H1 (cell line): ENCODE data around the gene AMER2. TPM values are rescaled to one million over a fixed set of nuclear protein-coding genes. Genes with fewer than 3 reads are reported as not detected.

Source experiments
- CTCF ChIA-PET: fragments of 300-600 bp; sonication (Branson Sonifier 250); formaldehyde crosslinking; loops from one replicate; lab custom pipeline; 2021; ENCODE audit not compliant: partially characterized antibody; lab: Charles Lee
- POLR2A ChIA-PET: fragments of 300-600 bp; sonication (Branson Sonifier 250); formaldehyde crosslinking; loops from one replicate; lab custom pipeline; 2021; ENCODE audit warnings: inconsistent platforms; ENCODE audit not compliant: partially characterized antibody; lab: Charles Lee
- DNase-seq, 2 experiments: peaks; one replicate each; pipeline versions ENCODE4 v3.0.0 to v3.0.0-alpha.2; 2010 to 2022; ENCODE audit warnings: low spot score in 2 of 2, low read depth in 1 of 2, mixed read lengths in 1 of 2
- FAIRE-seq: peaks from 2 replicates; lab custom pipeline; 2011; peaks lifted over from hg19 to GRCh38; lab: Jason Lieb, UNC
- H2AFZ ChIP-seq: 2 replicates; pipeline ENCODE4 v1.8.1; 2012; ENCODE audit warnings: low read length, inconsistent platforms
- H2AK5ac ChIP-seq: 2 replicates; pipeline ENCODE4 v1.6.1; 2013; ENCODE audit warnings: low read depth, low read length
- H2BK120ac ChIP-seq: replicated peaks from 2 replicates; pipeline ENCODE3; 2013; ENCODE audit warnings: low read depth, low read length, inconsistent platforms
- H2BK12ac ChIP-seq: 2 replicates; pipeline ENCODE4 v1.6.1; 2013; ENCODE audit warnings: low read depth, low read length
- H2BK15ac ChIP-seq: 2 replicates; pipeline ENCODE4 v1.6.1; 2013; ENCODE audit warnings: low read length
- H2BK20ac ChIP-seq: 2 replicates; pipeline ENCODE4 v1.6.1; 2013; ENCODE audit warnings: low read length
- H2BK5ac ChIP-seq: 2 replicates; pipeline ENCODE4 v1.6.1; 2013; ENCODE audit warnings: low read depth, low read length
- H3K14ac ChIP-seq: 2 replicates; pipeline ENCODE4 v1.6.1; 2013; ENCODE audit warnings: inconsistent platforms; ENCODE audit not compliant: insufficient read length
- H3K18ac ChIP-seq: 2 replicates; pipeline ENCODE4 v1.6.1; 2013; ENCODE audit warnings: low read length; ENCODE audit errors: extremely low read depth
- H3K23ac ChIP-seq: 2 replicates; pipeline ENCODE4 v1.6.1; 2013; ENCODE audit warnings: inconsistent platforms; ENCODE audit not compliant: insufficient read length
- H3K23me2 ChIP-seq: 2 replicates; pipeline ENCODE4 v1.6.1; 2013; ENCODE audit warnings: low read depth, low read length
- H3K27ac ChIP-seq: 2 replicates; pipeline ENCODE4 v1.6.1; 2011; ENCODE audit warnings: low read depth, low read length, inconsistent platforms
- H3K27me3 ChIP-seq, 4 experiments: replicated peaks in 1 of 4; 1 replicate in 1 of 4; 2 replicates in 3 of 4; pipeline versions ENCODE4 v1.6.1 to v1.8.1; 2011 to 2013; ENCODE audit warnings: low read length in 3 of 4, mild to moderate bottlenecking in 3 of 4, inconsistent platforms in 2 of 4, mixed read lengths in 2 of 4, moderate library complexity in 1 of 4; ENCODE audit not compliant: control insufficient read depth in 3 of 4, insufficient read depth in 3 of 4; ENCODE audit errors: extremely low read depth in 1 of 4
- H3K36me3 ChIP-seq, 4 experiments: 2 replicates each; pipeline versions ENCODE4 v1.6.1 to v1.8.1; 2011 to 2013; ENCODE audit warnings: mild to moderate bottlenecking in 4 of 4, low read length in 3 of 4, moderate library complexity in 2 of 4, control low read depth in 1 of 4, inconsistent platforms in 1 of 4; ENCODE audit not compliant: insufficient read depth in 4 of 4, control insufficient read depth in 2 of 4
- H3K4ac ChIP-seq: replicated peaks from 2 replicates; pipeline ENCODE3; 2013; ENCODE audit warnings: low read length, low read depth, mixed read lengths, inconsistent platforms; ENCODE audit not compliant: insufficient read length
- H3K4me1 ChIP-seq, 4 experiments: replicated peaks in 1 of 4; 1 replicate in 1 of 4; 2 replicates in 3 of 4; pipeline versions ENCODE4 v1.6.1 to v1.8.1; 2011 to 2013; ENCODE audit warnings: low read length in 3 of 4, inconsistent platforms in 2 of 4, mixed read lengths in 1 of 4; ENCODE audit not compliant: insufficient read depth in 4 of 4, control insufficient read depth in 3 of 4
- H3K4me2 ChIP-seq, 2 experiments: 2 replicates each; pipeline versions ENCODE4 v1.6.1 to v1.8.1; 2011 to 2013; ENCODE audit warnings: low read depth in 2 of 2, low read length in 2 of 2, control low read depth in 1 of 2, inconsistent platforms in 1 of 2, mild to moderate bottlenecking in 1 of 2; ENCODE audit not compliant: insufficient read depth in 1 of 2
- H3K4me3 ChIP-seq, 4 experiments: fragments of 200-600, 300-600 bp in 1 of 4; sonication (generic), shearing (Covaris generic), sonication (Bioruptor Twin) in 1 of 4; 2 replicates each; pipeline versions ENCODE4 v1.5.1 to v1.8.1; 2011 to 2016; ENCODE audit warnings: low read length in 4 of 4, low read depth in 3 of 4, control low read depth in 2 of 4, inconsistent platforms in 2 of 4, mild to moderate bottlenecking in 2 of 4, mixed read lengths in 1 of 4, moderate library complexity in 1 of 4; ENCODE audit not compliant: insufficient read depth in 2 of 4; ENCODE audit errors: extremely low read depth in 1 of 4
- H3K56ac ChIP-seq: replicated peaks from 2 replicates; pipeline ENCODE3; 2013; ENCODE audit warnings: low read depth, mild to moderate bottlenecking, mixed read lengths, low read length, inconsistent platforms; ENCODE audit not compliant: insufficient read length
- H3K79me1 ChIP-seq: 2 replicates; pipeline ENCODE4 v1.6.1; 2013; ENCODE audit warnings: low read depth, low read length, control low read depth
- H3K79me2 ChIP-seq, 2 experiments: 2 replicates each; pipeline versions ENCODE4 v1.6.1 to v1.8.1; 2012 to 2013; ENCODE audit warnings: low read length in 2 of 2, mild to moderate bottlenecking in 2 of 2, inconsistent platforms in 1 of 2; ENCODE audit not compliant: insufficient read depth in 2 of 2, control insufficient read depth in 1 of 2
- H3K9ac ChIP-seq, 4 experiments: replicated peaks in 1 of 4; 1 replicate in 1 of 4; 2 replicates in 3 of 4; pipeline versions ENCODE4 v1.6.1 to v1.8.1; 2011 to 2013; ENCODE audit warnings: low read depth in 3 of 4, low read length in 3 of 4, control low read depth in 2 of 4, mild to moderate bottlenecking in 2 of 4, moderate library complexity in 2 of 4, inconsistent platforms in 1 of 4; ENCODE audit errors: extremely low read depth in 1 of 4
- H3K9me3 ChIP-seq, 2 experiments: 2 replicates each; pipeline versions ENCODE4 v1.6.1 to v1.8.1; 2012 to 2013; ENCODE audit warnings: mild to moderate bottlenecking in 2 of 2, moderate library complexity in 2 of 2, control low read depth in 1 of 2, inconsistent platforms in 1 of 2, low read depth in 1 of 2, low read length in 1 of 2, mixed read lengths in 1 of 2; ENCODE audit not compliant: insufficient read depth in 2 of 2
- H4K20me1 ChIP-seq, 2 experiments: replicated peaks in 1 of 2; 2 replicates each; pipeline versions ENCODE3 to v1.8.1; 2011 to 2013; ENCODE audit warnings: inconsistent platforms in 2 of 2, low read length in 2 of 2, mild to moderate bottlenecking in 1 of 2; ENCODE audit not compliant: insufficient read depth in 2 of 2, control insufficient read depth in 1 of 2
- H4K5ac ChIP-seq: 2 replicates; pipeline ENCODE4 v1.6.1; 2013; ENCODE audit warnings: low read length, low read depth, mixed read lengths, inconsistent platforms; ENCODE audit not compliant: insufficient read length
- H4K8ac ChIP-seq: 2 replicates; pipeline ENCODE4 v1.8.0; 2013; ENCODE audit warnings: mild to moderate bottlenecking, moderate library complexity, low read length, inconsistent platforms; ENCODE audit not compliant: insufficient read depth; ENCODE audit errors: extremely low read depth
- H4K91ac ChIP-seq: replicated peaks from 2 replicates; pipeline ENCODE3; 2013; ENCODE audit warnings: low read length, mixed read lengths, inconsistent platforms; ENCODE audit not compliant: insufficient read length
- CBX5 ChIP-seq: fragments of 300-800, 300-1000 bp; sonication (generic); IDR thresholded peaks from 2 replicates; pipeline ENCODE4 v1.7.1; 2016; ENCODE audit warnings: antibody characterized with exemption, low read length, low read depth
- CBX8 ChIP-seq: fragments of 300-800, 300-1000 bp; sonication (generic); IDR thresholded peaks from 2 replicates; pipeline ENCODE4 v1.7.1; 2016; ENCODE audit warnings: low read depth, low read length, borderline replicate concordance
- CEBPB ChIP-seq: IDR thresholded peaks from 2 replicates; pipeline ENCODE4 v1.6.1; 2012; ENCODE audit warnings: low read depth, low read length
- CREB1 ChIP-seq: IDR thresholded peaks from 2 replicates; pipeline ENCODE4 v1.6.1; 2012; ENCODE audit warnings: inconsistent platforms
- EGR1 ChIP-seq: IDR thresholded peaks from 2 replicates; pipeline ENCODE4 v1.6.1; 2011; ENCODE audit warnings: low read depth, low read length, borderline replicate concordance
- JUN ChIP-seq: IDR thresholded peaks from 2 replicates; pipeline ENCODE4 v1.6.1; 2011; ENCODE audit warnings: low read depth, mild to moderate bottlenecking, improper control_type of control experiment, low read length
- KDM4A ChIP-seq: IDR thresholded peaks from one replicate; pipeline ENCODE4 v1.7.1; 2012; ENCODE audit warnings: low read depth, mild to moderate bottlenecking, moderate library complexity, low read length, inconsistent platforms; ENCODE audit not compliant: severe bottlenecking
- NANOG ChIP-seq: IDR thresholded peaks from 2 replicates; pipeline ENCODE4 v1.6.1; 2011; ENCODE audit warnings: low read length, low read depth, mild to moderate bottlenecking, inconsistent platforms; ENCODE audit not compliant: insufficient read depth, poor library complexity, severe bottlenecking
- SP1 ChIP-seq: IDR thresholded peaks from 2 replicates; pipeline ENCODE4 v1.6.1; 2011; ENCODE audit warnings: low read depth, low read length
- SP2 ChIP-seq: IDR thresholded peaks from 2 replicates; pipeline ENCODE4 v1.6.1; 2012; ENCODE audit warnings: mild to moderate bottlenecking, low read length, inconsistent platforms
- SRF ChIP-seq: IDR thresholded peaks from 2 replicates; pipeline ENCODE4 v1.6.1; 2011; ENCODE audit warnings: mild to moderate bottlenecking, low read depth, low read length, moderate library complexity
- TAF7 ChIP-seq: optimal IDR thresholded peaks from 2 replicates; pipeline ENCODE3; 2011; ENCODE audit warnings: low read depth, mild to moderate bottlenecking, inconsistent platforms, low read length, moderate library complexity, borderline replicate concordance
- TCF12 ChIP-seq: IDR thresholded peaks from 2 replicates; pipeline ENCODE4 v1.6.1; 2011; ENCODE audit warnings: low read depth, mild to moderate bottlenecking, low read length
- WGBS, 2 experiments: shearing (Covaris generic) in 1 of 2; methylation state at CpG; one replicate each; pipeline versions ENCODE4 v1.1.6 to v1.1.7; 2013 to 2015; ENCODE audit warnings: low lambda C conversion rate in 2 of 2, mixed read lengths in 2 of 2, inconsistent platforms in 1 of 2, low coverage in 1 of 2, missing lambda C conversion rate in 1 of 2; ENCODE audit not compliant: insufficient replicate concordance in 2 of 2, insufficient coverage in 1 of 2, insufficient read length in 1 of 2; ENCODE audit errors: extremely low coverage in 1 of 2, missing lambda C conversion rate in 1 of 2; 5-methylcytosine and 5-hydroxymethylcytosine counted together
- polyA plus RNA-seq, 7 experiments: library from polyadenylated mRNA; depleted of rRNA in 3 of 7; stranded (reverse) in 5 of 7; unstranded in 2 of 7; fragments of >200 nt in 5 of 7; fragments of 200-250 nt in 2 of 7; gene quantifications; 1 replicate in 5 of 7; 2 replicates in 1 of 7; 4 replicates in 1 of 7; pipeline versions ENCODE4 v1.2.1 to v1.2.3, GENCODE V29; 2011 to 2013; ENCODE audit warnings: missing spikeins in 2 of 7, mixed read lengths in 2 of 7
- total RNA-seq: library from RNA; stranded (reverse); fragmentation: NEBNext Ultra II Directional; extraction: Animal tissue kit (Norgen Biotek cat#: 25700); gene quantifications from 2 replicates; pipeline ENCODE4 v1.2.1, GENCODE V29; 2021

The AMER2 gene
- total and polyA plus RNA-seq, 2 of the 8 experiments (the other 6 are each of a cell fraction or from before 2014, with no cell fraction given): 0.14 to 0.50 TPM

DNA sequence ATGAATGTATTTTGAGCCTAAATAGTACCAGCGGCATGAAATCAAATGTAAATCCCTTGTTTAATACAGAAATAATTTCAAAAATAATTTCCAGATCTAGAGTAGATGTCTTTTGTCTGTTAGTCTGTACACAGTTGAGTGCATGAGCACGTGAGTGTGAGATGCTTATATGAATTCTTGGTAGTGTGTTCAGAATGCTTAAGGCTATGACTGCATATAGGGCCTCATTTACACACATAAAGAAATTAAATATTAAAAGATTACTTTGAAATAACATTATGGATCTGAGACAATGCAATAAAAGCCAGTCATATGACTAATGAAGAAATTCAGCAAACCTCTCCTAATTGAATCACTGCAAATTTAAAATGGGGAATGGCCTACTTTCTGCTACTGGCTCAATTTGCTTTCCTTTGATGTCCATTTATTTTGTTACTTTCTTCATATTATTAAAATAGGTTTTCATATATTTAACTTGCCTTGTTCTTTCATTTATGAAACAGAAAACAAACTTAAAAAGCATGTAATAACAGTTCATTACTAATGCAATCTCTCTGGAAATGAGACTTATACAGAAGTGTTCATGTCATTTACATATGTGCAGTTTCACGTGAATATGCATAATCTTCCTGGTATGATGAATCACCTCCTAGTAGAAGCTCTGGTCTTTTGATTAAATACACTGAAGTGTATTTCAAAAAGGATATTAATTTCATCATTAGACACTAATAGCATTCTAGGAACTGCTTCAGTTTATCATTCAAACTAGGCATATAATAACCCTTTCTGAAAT lies 4.5 kb downstream of the AMER2 start:
- H3K4ac ChIP-seq: no peak overlapping the region
- no peak overlapping the region for H2BK5ac ChIP-seq
- POLR2A ChIA-PET: no interaction called here
- CTCF ChIA-PET: no interaction called here
- H3K23me2 ChIP-seq: peaks cover 11% of the 10 kb centered on the region; the same call in 1 of the 2 replicates
- H2BK12ac ChIP-seq: no peak overlapping the region
- no peak overlapping the region for H2BK15ac ChIP-seq
- no peak overlapping the region for H3K56ac ChIP-seq
- H3K27ac ChIP-seq: no peak overlapping the region
- no peak overlapping the region for H4K8ac ChIP-seq
- DNase-seq (no peak), FAIRE-seq (no peak)
- H4K5ac ChIP-seq: no peak overlapping the region
- no peak overlapping the region for H3K9ac ChIP-seq
- no peak overlapping the region for H2AK5ac ChIP-seq
- H3K14ac ChIP-seq: no peak overlapping the region
- H3K27me3 ChIP-seq: peaks cover 23 to 37% (median 34%) of the 10 kb centered on the region in 4 experiments
- WGBS, 2 experiments: 91% methylated on average over 3 of the region's 3 CpGs; no CpG with 5 or more reads in 1 of the 2 experiments
- no peak overlapping the region for H3K23ac ChIP-seq
- H3K9me3 ChIP-seq: peaks cover 0 to 8% of the 10 kb centered on the region in 2 experiments; a peak in 1 of 4 replicates
- H3K79me1 ChIP-seq: no peaks in the 10 kb centered on the region
- H3K79me2 ChIP-seq: no peaks in the 10 kb centered on the region
- H3K18ac ChIP-seq: no peak overlapping the region
- H3K36me3 ChIP-seq: no peaks in the 10 kb centered on the region; a peak in 1 of 8 replicates
- H2BK120ac ChIP-seq: no peak overlapping the region
- no peak overlapping the region for H3K4me2 ChIP-seq
- H4K91ac ChIP-seq: no peak overlapping the region
- H3K4me3 ChIP-seq: no peak overlapping the region
- H2AFZ ChIP-seq: no peak overlapping the region
- no peak overlapping the region for H2BK20ac ChIP-seq
- H4K20me1 ChIP-seq: peaks cover 0 to 3% of the 10 kb centered on the region in 2 experiments
- H3K4me1 ChIP-seq: peaks cover 7 to 12% (median 9%) of the 10 kb centered on the region in 4 experiments; a peak in 6 of 7 replicates
- TF ChIP-seq SRF (no peak), SP2 (no peak), EGR1 (no peak), CREB1 (no peak), JUN (no peak), TCF12 (no peak), CBX8 (no peak), SP1 (no peak), KDM4A (no peak), CEBPB (no peak), TAF7 (no peak), CBX5 (no peak), NANOG (no peak)
